AG04449 (cell line): ENCODE measurements around the gene FOXE1.

ENCODE experiments used
- CTCF ChIA-PET: fragments of 350-600 bp; formaldehyde crosslinking; extraction: SDS; loops from one replicate; lab custom pipeline; 2021; ENCODE audit warnings: antibody characterized with exemption; lab: Yijun Ruan, JAX
- POLR2A ChIA-PET: fragments of 400-600, 350-600 bp; formaldehyde crosslinking; extraction: SDS; loops from one replicate; lab custom pipeline; 2020; ENCODE audit warnings: antibody characterized with exemption, inconsistent platforms; lab: Yijun Ruan, JAX
- DNase-seq: peaks from one replicate; pipeline ENCODE4 v3.0.0-alpha.2; 2010; ENCODE audit warnings: low read depth, low spot score
- H3K4me3 ChIP-seq: 2 replicates; pipeline ENCODE4 v1.5.1; 2011; ENCODE audit warnings: low read depth, mild to moderate bottlenecking, control low read depth, low read length
- TF ChIP-seq, protein P1 (sequence below): IDR thresholded peaks from one replicate; pipeline ENCODE4 v1.5.1; 2011; ENCODE audit warnings: mild to moderate bottlenecking, moderate library complexity, low read length, control low read depth, inconsistent platforms; ENCODE audit not compliant: insufficient read depth; ENCODE audit errors: missing control alignments

The FOXE1 gene

GRCh38 chr9:97809666-97810344 lies 43.2 kb upstream of the FOXE1 start:
- CTCF ChIA-PET: no interaction called here

DNA sequence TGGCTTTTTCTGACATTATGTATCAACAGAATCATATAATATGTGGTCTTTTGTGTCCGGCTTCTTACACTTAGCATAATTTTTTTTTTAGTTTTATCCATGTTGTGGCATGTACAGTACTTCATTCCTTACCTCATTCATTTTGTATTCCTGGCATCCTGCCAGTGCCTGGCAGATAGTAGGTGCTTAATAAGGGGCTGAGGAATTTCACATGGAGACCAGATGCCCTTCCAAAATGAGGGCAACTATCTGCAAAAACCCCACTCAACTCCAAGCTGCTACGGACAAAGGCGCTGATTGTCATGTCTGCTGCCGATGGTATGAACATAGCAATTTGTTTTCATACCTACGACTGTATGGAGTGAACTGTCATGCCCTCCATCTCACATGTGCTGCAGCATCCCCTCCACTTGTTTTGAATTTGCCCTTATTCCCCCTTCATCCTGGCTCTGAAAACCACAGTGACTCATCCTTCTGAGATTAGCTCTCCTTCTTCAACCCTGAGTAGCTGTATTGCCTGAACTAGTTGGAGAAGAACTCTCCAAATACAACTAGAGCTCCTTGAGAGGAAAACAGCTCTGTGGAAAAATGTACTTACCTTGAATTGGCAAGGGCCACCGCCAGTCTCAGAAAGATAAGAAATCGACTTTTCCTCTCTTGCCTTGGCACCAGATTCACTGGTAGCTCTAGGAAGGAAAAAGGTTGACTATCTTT lies 41.3 kb upstream of the FOXE1 start:
- ChIA-PET CTCF (no interaction called here), POLR2A (interaction anchor here (0.9 kb wide), 1 partner anchor 10 kb away, joined by 4 read pairs; no protein-coding TSS in a partner anchor)
- TF ChIP-seq, protein P1, sequence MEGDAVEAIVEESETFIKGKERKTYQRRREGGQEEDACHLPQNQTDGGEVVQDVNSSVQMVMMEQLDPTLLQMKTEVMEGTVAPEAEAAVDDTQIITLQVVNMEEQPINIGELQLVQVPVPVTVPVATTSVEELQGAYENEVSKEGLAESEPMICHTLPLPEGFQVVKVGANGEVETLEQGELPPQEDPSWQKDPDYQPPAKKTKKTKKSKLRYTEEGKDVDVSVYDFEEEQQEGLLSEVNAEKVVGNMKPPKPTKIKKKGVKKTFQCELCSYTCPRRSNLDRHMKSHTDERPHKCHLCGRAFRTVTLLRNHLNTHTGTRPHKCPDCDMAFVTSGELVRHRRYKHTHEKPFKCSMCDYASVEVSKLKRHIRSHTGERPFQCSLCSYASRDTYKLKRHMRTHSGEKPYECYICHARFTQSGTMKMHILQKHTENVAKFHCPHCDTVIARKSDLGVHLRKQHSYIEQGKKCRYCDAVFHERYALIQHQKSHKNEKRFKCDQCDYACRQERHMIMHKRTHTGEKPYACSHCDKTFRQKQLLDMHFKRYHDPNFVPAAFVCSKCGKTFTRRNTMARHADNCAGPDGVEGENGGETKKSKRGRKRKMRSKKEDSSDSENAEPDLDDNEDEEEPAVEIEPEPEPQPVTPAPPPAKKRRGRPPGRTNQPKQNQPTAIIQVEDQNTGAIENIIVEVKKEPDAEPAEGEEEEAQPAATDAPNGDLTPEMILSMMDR: no peak
- no peak overlapping the region for H3K4me3 ChIP-seq
- peak; percentile 16 for DNase-seq

More at GRCh38 chr9:97809666-97810344, 43.2 kb upstream of the FOXE1 start:
- TF ChIP-seq, protein P1: no peak
- POLR2A ChIA-PET: no interaction called here
- DNase-seq: no peak
- no peak overlapping the region for H3K4me3 ChIP-seq

DNA sequence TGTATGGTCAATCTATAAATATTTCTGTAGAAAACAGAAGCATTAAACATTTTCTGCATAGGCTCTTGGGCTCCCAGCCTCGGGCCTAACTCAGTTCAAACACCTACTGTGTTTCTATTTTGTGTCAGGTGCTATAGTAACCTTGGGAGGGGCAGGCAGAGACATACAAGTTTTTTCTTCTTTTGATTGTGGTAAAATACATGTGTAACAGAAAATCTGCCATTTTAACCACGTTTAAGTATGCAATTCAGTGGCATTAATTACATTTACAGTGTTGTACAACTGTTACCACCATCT lies 40.8 kb upstream of the FOXE1 start:
- H3K4me3 ChIP-seq: no peak overlapping the region
- ChIA-PET CTCF (no interaction called here), POLR2A (interaction anchor here (0.9 kb wide), 1 partner anchor 9 kb away, joined by 4 read pairs; no protein-coding TSS in a partner anchor)
- no peak for DNase-seq
- TF ChIP-seq, protein P1: no peak

GRCh38 chr9:97813072-97813471 lies 40.0 kb upstream of the FOXE1 start:
- TF ChIP-seq, protein P1: no peak
- POLR2A ChIA-PET: no interaction called here
- no peak for DNase-seq
- CTCF ChIA-PET: no interaction called here
- H3K4me3 ChIP-seq: no peak overlapping the region

- TF ChIP-seq, protein P1: no peak
- POLR2A ChIA-PET: no interaction called here
- CTCF ChIA-PET: no interaction called here
- no peak overlapping the region for H3K4me3 ChIP-seq
- DNase-seq: no peak
Observed at GRCh38 chr9:97819735-97820134, 33.3 kb upstream of the FOXE1 start.

DNA sequence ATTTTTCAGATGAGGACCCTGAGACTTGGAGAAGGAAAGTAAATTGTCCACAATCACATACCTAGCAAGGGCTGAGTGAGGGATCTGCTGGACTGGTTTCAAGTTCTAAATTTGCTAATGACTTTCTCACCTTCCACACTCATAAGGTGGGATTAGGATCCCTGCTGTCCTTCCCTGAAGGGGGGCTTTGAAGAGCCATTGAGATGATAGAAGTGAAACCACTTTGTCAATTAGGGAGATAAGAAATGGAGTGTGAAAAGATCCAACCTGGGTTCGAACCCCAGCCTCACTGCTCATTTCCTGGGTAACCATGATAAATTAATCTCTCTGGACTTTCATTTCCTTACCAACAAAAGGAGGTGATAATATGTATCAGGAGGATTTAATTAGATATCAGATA lies 32.7 kb upstream of the FOXE1 start:
- DNase-seq: no peak
- POLR2A ChIA-PET: interaction anchor here (1.3 kb wide), 1 partner anchor 8 kb away, joined by 4 read pairs; no protein-coding TSS in a partner anchor
- CTCF ChIA-PET: interaction anchor here (1.3 kb wide), 1 partner anchor 56 kb away, joined by 3 read pairs; no protein-coding TSS in a partner anchor
- TF ChIP-seq, protein P1: no peak
- no peak overlapping the region for H3K4me3 ChIP-seq
